H54 (cell line): Measurements from ENCODE around the gene ACADS.

Source experiments
- DNase-seq: peaks from one replicate; pipeline ENCODE4 v3.0.0; 2011; ENCODE audit warnings: low spot score, mixed read lengths; ENCODE audit not compliant: insufficient read length
- FAIRE-seq: peaks from 3 replicates; lab custom pipeline; 2011; peaks lifted over from hg19 to GRCh38; lab: Jason Lieb, UNC
- POLR2A ChIP-seq: IDR thresholded peaks from 2 replicates; pipeline ENCODE4 v1.6.1; 2011; ENCODE audit warnings: low read depth, mild to moderate bottlenecking, low read length

ACADS gene

DNA sequence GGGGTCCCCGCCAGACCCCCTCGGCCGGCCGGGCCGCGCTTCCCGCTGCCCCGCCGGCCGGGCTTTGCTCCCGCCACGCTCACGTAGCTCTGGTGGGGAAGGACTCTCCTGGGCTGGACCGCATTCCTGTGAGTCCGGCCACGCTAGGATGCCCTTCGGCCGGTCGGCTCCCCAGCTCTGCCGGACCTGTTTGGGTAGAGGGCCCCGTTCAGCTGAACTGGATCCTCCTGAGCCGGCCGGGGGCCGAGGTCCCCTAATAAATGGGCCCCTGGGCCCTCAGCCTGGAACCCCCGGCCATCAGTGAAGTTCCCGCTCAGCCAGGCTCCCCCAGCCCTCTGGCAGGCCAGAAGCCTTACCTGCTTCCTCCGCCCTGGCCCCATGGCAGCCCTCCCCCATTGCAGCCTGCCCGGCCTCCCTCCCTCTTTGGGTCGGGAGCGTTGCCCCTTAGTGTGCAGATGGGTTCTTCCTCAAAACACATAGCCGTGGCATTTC is 14.8 kb upstream of the ACADS start:
- TF ChIP-seq POLR2A: no peak
- FAIRE-seq: no peak
- no peak for DNase-seq

DNA sequence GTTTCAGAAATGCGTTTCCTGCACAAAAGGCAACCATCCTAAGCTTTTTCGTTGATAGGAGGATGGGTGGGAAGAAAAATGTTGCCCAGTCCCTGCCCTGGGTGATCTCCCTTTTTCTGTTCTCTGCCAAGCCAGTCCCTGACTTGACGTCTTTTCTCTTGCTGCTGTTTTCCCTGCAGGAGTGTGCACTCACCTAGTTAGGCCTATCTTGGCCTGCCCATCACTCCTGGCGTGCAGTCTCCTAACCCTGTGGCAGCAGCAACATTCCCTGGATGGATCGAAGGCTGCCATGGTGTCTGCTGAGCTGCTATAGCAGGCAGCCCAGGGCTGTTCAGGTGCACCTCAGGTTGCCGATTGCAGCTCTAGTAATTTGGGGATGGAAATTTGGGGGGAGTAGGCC is 14.2 kb upstream of the ACADS start:
- DNase-seq: no peak
- no peak for TF ChIP-seq POLR2A
- no peak for FAIRE-seq

DNA sequence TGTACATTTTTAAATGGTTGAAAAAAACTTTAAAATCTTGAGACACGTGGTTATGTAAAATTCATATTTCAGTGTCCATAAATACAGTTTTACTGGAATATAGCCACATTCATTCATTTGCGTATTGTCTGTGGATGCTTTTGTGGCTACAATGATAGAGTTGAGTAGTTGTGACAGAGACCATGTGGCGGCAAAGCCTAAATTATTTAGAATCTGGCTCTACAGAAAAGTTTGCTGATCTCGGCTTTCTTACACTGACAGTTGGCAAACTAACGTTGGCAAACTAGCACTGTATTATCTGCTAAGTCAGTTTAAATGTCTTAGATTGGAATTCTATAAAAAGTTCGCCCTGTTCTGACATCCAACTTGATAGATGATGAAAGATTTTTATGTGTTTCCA is 13.0 kb upstream of the ACADS start:
- no peak for TF ChIP-seq POLR2A
- FAIRE-seq: no peak
- no peak for DNase-seq

DNA sequence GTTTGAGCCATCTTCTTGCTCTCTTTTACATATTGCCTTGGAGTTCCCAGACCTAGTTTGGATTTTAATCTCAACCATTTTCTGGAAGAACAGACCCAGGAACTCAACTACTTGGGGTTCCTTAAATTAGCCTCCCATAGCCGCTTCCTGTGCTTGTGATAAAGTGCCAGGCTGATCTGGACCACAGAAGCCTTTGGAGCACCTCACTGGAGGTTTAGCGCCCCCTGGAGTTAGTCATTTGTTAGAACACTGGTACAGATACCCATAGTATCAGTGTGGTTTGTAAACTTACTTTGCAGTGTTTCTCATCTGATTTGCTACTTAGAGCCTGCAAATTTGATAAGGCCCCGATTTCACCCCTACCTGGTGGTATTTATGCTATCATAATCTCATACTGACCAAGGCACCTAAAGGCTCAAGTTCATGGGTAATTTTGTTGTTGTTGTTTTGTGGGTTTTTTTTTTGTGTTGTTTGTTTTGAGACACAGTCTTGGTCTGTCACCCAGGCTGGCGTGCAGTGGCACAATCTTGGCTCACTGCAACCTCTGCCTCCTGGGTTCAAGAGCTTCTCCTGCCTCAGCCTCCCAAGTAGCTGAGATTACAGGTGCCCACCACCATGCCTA is 11.7 kb upstream of the ACADS start:
- FAIRE-seq: peak; percentile 15
- TF ChIP-seq POLR2A: no peak
- DNase-seq: peak; percentile 80

DNA sequence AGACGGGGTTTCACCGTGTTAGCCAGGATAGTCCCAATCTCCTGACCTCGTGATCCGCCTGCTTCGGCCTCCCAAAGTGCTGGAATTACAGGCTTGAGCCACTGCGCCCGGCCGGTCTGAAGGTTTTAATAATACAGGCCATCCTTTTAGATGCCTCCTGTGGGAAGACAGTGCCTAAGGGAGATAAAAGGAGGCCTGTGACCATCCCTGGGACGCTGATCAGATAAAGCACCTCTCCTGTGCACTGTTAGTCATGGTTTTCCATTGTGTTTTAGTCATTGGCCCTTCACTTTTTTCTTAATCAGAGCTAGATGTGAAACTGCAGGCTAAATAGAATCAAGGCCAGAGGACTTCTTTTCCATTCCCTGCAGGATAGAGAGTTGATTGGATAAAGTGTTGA is 7.6 kb upstream of the ACADS start:
- DNase-seq (no peak), FAIRE-seq (no peak)
- TF ChIP-seq POLR2A: no peak

DNA sequence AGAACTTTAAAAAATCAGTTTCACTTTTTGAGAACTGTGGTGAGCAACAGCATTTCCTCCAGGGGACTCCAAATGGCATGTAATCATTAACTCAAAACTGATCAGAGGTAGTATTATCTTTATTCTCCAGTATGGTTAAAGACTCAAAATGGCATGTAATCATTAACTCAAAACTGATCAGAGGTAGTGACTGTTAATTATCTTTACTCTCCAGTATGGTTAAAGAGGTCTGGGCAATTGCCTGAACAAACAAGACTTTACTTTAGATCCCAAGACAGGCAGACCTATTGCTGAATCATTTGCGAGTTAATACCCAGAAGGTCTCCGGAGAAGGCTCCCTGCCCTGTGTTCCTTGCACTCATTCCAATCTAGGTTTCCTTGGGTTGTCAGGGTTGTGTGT is 6.6 kb upstream of the ACADS start:
- FAIRE-seq (no peak), DNase-seq (no peak)
- TF ChIP-seq POLR2A: no peak

DNA sequence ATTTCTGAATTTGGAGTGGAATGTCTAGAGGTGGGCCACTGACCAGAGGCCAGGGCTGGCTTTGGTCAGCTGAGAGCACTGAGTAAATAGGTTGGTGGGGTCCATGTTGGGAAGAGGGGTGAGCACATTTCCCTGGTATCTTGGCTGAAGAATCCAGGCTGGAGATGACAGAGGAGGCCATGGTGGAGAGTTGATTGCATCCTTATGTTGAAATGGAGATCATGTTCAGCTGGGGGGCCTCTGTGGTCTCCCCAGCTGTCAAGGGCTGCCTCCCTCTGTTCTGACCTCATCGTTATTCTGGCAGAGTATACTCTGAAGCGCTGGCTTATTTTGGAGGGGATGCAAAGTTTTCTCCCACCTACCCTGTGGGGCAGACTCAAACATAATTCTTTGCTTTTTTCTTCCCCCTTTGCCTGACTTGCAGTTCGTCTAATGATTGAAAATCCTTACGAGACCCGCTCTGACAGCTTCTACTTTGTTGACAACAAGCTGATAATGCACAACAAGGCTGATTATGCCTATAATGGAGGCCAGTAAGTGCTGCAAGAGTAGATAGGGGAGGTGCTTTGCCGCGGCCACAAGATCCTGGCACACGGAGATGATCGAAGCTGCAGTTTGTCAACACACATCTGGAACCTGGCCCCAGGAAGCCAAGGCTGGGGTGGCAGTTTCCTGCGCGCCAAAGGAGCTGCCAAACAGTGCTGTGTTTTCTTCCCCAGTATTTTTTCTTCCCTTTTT is 6.0 kb upstream of the ACADS start:
- DNase-seq: no peak
- FAIRE-seq: no peak
- no peak for TF ChIP-seq POLR2A

DNA sequence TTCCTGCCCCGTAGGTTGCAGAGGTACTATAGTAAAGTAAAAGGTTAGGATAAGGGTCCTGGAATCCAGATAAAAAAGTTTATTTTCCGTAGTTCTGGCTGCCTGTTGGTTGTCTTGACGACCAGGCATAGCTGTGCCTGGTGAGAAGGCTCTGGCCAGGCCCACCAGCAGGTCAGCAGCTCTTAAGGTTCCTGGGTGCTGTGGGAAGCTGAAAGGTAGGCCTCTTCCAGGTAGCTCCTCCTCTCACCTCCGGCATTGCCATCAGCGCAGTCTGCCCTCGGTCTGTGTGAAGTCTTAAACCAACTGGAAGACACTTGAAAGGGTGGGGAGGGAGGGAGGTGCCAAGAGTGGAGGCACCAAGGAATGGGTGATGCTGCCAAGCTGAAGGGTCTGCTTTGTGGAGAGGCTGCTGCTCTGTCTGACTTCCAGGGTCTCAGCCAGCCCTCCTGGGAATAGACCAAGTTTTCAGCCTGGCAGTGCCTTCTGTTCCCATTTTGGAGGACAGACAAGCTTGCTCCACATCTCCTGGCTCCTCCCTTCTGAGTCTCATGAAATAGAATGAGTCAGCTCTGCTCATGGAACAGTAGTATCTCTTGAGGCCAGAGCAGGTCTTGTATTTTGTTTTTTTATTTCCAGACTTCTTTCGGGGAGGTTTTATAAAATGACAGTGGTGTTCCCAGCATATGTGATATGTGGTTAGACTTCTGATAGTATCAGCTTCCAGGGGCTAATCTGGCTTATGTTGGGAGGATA is 5.2 kb upstream of the ACADS start:
- TF ChIP-seq POLR2A: no peak
- FAIRE-seq: no peak
- peak; percentile 63 for DNase-seq

DNA sequence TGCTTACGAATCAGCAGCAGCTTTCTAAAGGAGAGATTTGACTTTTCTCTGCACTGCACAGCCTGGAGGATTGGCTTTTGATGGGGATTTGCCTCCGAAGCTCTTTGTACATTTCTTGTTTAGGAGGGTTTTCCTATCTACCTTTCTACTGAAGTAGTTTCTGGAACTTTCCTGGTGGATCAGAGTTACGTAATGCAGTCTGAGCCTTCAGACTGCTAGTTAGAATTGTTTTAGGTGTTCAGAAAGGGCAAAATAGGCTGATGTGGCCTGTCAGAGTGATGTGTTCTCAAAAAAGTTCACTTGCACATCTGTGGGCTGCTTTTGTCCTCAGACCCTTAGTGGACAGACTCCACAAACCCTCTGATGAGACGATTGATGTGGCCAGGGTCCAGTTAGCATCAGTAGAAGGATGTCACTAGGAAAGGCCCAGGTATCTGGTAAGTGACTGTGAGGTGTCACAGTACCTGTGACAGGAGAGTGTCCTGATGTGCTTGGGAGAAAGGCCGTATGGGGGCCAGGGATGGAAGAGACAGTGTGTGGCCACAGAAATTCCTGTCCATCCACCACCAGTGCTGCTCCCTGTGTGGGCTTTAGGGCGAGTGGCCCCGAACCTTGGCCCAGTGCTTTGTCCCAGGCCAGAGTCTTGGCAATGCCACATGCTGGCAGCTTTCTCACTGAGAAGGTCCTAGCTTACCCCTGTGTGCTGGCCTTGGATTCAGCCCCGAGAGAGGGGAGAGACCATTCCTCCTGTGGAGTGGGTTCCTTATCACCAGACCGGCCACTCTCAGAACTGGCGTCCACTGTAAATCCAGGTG is 4.4 kb upstream of the ACADS start:
- no peak for TF ChIP-seq POLR2A
- FAIRE-seq (no peak), DNase-seq (no peak)

DNA sequence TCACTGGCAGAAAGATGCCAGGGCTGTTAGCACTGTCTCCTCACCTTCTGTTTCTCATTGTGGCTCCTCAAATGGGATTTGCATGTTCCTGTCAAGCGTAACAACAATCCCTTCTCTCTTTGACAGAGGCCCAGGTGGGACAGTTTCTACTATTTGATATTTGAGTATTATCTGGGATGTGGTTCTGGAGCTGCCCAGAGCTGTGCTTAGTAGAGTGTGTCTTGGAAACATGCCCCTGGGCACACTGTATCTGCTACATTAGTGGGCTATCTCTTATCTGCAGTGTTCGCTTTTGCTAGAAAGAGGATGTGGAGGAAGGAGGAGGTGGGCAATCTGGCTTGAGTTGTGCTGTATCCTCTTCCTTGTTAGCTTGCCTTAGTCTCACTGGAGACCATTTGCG is 3.8 kb upstream of the ACADS start:
- DNase-seq (no peak), FAIRE-seq (no peak)
- TF ChIP-seq POLR2A: no peak

DNA sequence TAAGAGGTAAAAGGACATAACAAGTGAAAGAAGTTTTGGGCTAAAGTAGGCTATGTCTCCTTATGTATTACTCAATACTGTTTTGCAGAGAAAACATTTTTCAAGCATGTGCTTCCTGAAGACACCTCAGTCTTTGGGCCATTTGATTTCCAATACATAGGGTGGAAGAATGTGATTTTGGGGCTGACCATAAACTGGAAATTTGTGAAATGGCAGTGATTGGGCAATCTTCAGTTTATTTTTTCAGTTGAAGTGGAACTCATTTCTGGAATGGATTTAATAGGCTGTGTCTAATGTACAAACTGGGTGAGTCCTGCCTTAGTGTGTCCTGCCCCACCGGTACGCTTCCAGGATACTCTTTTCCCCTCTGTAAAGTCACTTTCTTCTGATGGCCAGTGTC is 2.8 kb upstream of the ACADS start:
- TF ChIP-seq POLR2A: no peak
- FAIRE-seq (no peak), DNase-seq (no peak)

DNA sequence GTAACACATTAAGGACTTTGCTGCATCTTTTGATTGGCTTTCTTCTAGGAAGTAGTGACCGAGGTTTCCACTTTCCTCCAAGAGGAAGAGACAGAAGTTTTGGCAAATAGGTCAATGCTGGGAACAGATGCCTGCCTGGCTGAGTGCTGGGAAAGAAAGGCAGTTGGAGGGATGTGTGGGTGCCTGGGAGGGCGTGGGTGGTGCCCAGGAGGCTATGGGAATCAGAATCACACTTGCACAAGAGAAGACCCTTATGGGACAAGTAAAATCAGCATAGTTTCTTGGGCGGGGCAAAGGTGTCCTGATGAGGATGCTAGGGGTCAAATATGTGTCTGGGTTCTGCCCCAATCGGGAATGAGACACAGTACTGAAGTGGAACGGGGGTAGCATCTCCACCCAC is 906 bp upstream of the ACADS start:
- FAIRE-seq: no peak
- no peak for TF ChIP-seq POLR2A
- no peak for DNase-seq

DNA sequence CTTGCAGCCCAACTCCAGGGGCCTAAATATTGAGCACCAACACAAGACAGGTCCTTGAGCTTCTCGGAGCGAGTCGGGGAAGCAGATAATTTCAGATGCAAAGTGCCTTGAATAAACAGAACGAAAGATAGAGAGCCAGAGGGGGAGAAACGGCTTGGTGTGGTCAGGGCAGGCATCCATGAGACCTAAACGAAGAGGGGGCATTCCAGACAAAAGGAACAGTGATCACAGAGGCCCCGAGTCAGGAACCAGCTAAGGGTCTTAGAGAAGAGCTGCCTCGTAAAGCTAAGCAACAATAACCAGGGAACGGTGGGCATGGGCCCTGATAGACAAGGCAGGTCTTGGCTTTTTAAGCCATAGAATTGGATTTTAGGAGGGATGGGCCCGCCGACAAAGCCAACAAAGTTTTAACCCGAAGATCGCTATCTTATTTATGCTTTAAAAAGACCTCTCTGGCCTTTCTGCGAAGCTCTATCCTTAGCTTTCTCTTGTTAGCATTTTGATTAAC is 421 bp upstream of the ACADS start:
- DNase-seq (no peak), FAIRE-seq (no peak)
- no peak for TF ChIP-seq POLR2A
